PC-3 (cell line): Measurements from ENCODE around the gene PRR15. TPM values are rescaled to one million over a fixed set of nuclear protein-coding genes. Genes with fewer than 3 reads are reported as not detected.

Experiments
- ATAC-seq: fragments of 200-7000 bp; cut with Tn5 transposase; 2 replicates; pipeline ENCODE4 v1.9.1; 2020; ENCODE audit warnings: mild to moderate bottlenecking, moderate library complexity
- BruUV-seq: library from RNA; stranded (reverse); fragments of 400-500 nt; replicated peaks from 2 replicates; lab custom pipeline; 2021; lab: Mats Ljungman, UMichigan
- CTCF ChIA-PET: fragments of 300-600 bp; sonication (Branson Sonifier 250); formaldehyde crosslinking; loops from one replicate; lab custom pipeline; 2022; ENCODE audit warnings: antibody characterized with exemption; lab: Charles Lee
- POLR2A ChIA-PET: fragments of 300-600 bp; sonication (Branson Sonifier 250); formaldehyde crosslinking; loops from one replicate; lab custom pipeline; 2022; ENCODE audit warnings: antibody characterized with exemption; ENCODE audit not compliant: unreplicated experiment; lab: Charles Lee
- DNase-seq: peaks from one replicate; pipeline ENCODE4 v3.0.0-alpha.2; 2015
- H2AFZ ChIP-seq: fragments of 300-600 bp; sonication (generic); 2 replicates; pipeline ENCODE4 v1.6.0; 2016; ENCODE audit warnings: antibody characterized with exemption, low read length
- H3F3A ChIP-seq: fragments of 300-600 bp; sonication (generic); one replicate; pipeline ENCODE4 v1.6.0; 2017; ENCODE audit warnings: antibody characterized with exemption, low read length, control low read depth, mild to moderate bottlenecking; ENCODE audit not compliant: unreplicated experiment
- H3K27ac ChIP-seq: fragments of 300-600 bp; sonication (generic); 2 replicates; pipeline ENCODE4 v1.5.1; 2016; ENCODE audit warnings: mild to moderate bottlenecking, low read length
- H3K27me3 ChIP-seq: fragments of 300-600 bp; sonication (generic); 2 replicates; pipeline ENCODE4 v1.6.1; 2016; ENCODE audit warnings: low read length, mixed read lengths
- H3K36me3 ChIP-seq: fragments of 300-600 bp; sonication (generic); 2 replicates; pipeline ENCODE4 v1.6.1; 2016; ENCODE audit warnings: low read depth, mixed run types, low read length, mixed read lengths
- H3K4me1 ChIP-seq: fragments of 300-600 bp; sonication (generic); 2 replicates; pipeline ENCODE4 v1.5.1; 2016; ENCODE audit warnings: low read length; ENCODE audit not compliant: insufficient read depth
- H3K4me2 ChIP-seq: fragments of 300-600 bp; sonication (generic); 2 replicates; pipeline ENCODE4 v1.6.0; 2016; ENCODE audit warnings: low read length
- H3K4me3 ChIP-seq: fragments of 300-600 bp; sonication (generic); 2 replicates; pipeline ENCODE4 v1.5.1; 2016; ENCODE audit warnings: mild to moderate bottlenecking, low read length, mixed read lengths
- H3K79me2 ChIP-seq: fragments of 300-600 bp; sonication (generic); 2 replicates; pipeline ENCODE4 v1.6.1; 2017; ENCODE audit warnings: low read length, mixed read lengths
- H3K9ac ChIP-seq: fragments of 300-600 bp; sonication (generic); 2 replicates; pipeline ENCODE4 v1.6.0; 2016; ENCODE audit warnings: mild to moderate bottlenecking, low read length
- H3K9me2 ChIP-seq: fragments of 300-600 bp; sonication (generic); replicated peaks from 2 replicates; pipeline ENCODE4 v1.6.1; 2016; ENCODE audit warnings: mixed run types, low read length, mixed read lengths
- H3K9me3 ChIP-seq: fragments of 300-600 bp; sonication (generic); 2 replicates; pipeline ENCODE4 v1.6.1; 2016; ENCODE audit warnings: low read length, mixed read lengths
- H4K20me1 ChIP-seq: fragments of 300-600 bp; sonication (generic); 2 replicates; pipeline ENCODE4 v1.6.1; 2016; ENCODE audit warnings: low read length, mixed read lengths
- CTCF ChIP-seq: fragments of 300-600 bp; sonication (generic); conservative IDR thresholded peaks from 2 replicates; pipeline ENCODE4 v1.5.1; 2017; ENCODE audit warnings: antibody characterized with exemption, low read depth, mild to moderate bottlenecking, low read length
- EZH2 ChIP-seq: fragments of 300-600 bp; sonication (generic); IDR thresholded peaks from one replicate; pipeline ENCODE4 v1.6.1; 2017; ENCODE audit warnings: antibody characterized with exemption, mild to moderate bottlenecking, low read length; ENCODE audit not compliant: unreplicated experiment
- EZH2phosphoT487 ChIP-seq: fragments of 300-600 bp; sonication (generic); IDR thresholded peaks from 2 replicates; pipeline ENCODE4 v1.6.1; 2018; ENCODE audit warnings: mild to moderate bottlenecking, antibody characterized with exemption, low read length, borderline replicate concordance
- intact Hi-C: fragments of 100-400 bp; cut with micrococcal nuclease; formaldehyde crosslinking; loops from 2 replicates; pipeline ENCODE4 v1.9.0; 2023
- total RNA-seq: library from RNA; depleted of rRNA; stranded (reverse); fragments of >200 nt; gene quantifications from 2 replicates; pipeline ENCODE4 v1.2.3, GENCODE V29; 2014

The PRR15 gene
- total RNA-seq, 1 experiment from 2014 or later = 23.4 TPM

- DNase-seq (no peak), ATAC-seq (no peak)
- BruUV-seq = no TSS peak
- H3K4me1 ChIP-seq = peaks cover 3% of the 10 kb centered on the region
- H3K9me3 ChIP-seq = no peaks in the 10 kb centered on the region
- no peaks in the 10 kb centered on the region for H3F3A ChIP-seq
- ChIA-PET CTCF (no interaction called here), POLR2A (no interaction called here)
- no peak overlapping the region for H3K27ac ChIP-seq
- H3K9ac ChIP-seq = no peak overlapping the region
- no peak overlapping the region for H2AFZ ChIP-seq
- intact Hi-C loops = no loop called here
- H3K4me3 ChIP-seq = no peak overlapping the region
- H3K9me2 ChIP-seq = no peaks in the 10 kb centered on the region
- no peak for TF ChIP-seq CTCF
- TF ChIP-seq EZH2 = no peak
- TF ChIP-seq EZH2phosphoT487 = no peak
- H4K20me1 ChIP-seq = no peaks in the 10 kb centered on the region
- no peaks in the 10 kb centered on the region for H3K36me3 ChIP-seq
- no peak overlapping the region for H3K4me2 ChIP-seq
- no peaks in the 10 kb centered on the region for H3K27me3 ChIP-seq
- H3K79me2 ChIP-seq = no peaks in the 10 kb centered on the region
Observed at GRCh38 chr7:29574659-29575058, 11.0 kb downstream of the PRR15 start.

GRCh38 chr7:29587195-29587808, 23.7 kb downstream of the PRR15 start:
- H2AFZ ChIP-seq = no peak overlapping the region
- no peaks in the 10 kb centered on the region for H3K9me3 ChIP-seq
- H3K4me1 ChIP-seq = peaks cover under 1% of the 10 kb centered on the region; the same call in 1 of the 2 replicates
- no peak overlapping the region for H3K9ac ChIP-seq
- no peaks in the 10 kb centered on the region for H3K27me3 ChIP-seq
- no peak for TF ChIP-seq EZH2
- no peak for TF ChIP-seq EZH2phosphoT487
- no peak for TF ChIP-seq CTCF
- no peaks in the 10 kb centered on the region for H3K36me3 ChIP-seq
- no peak overlapping the region for H3K4me3 ChIP-seq
- no peaks in the 10 kb centered on the region for H4K20me1 ChIP-seq
- POLR2A ChIA-PET = no interaction called here
- no peaks in the 10 kb centered on the region for H3K9me2 ChIP-seq
- CTCF ChIA-PET = no interaction called here
- no peaks in the 10 kb centered on the region for H3K79me2 ChIP-seq
- no peaks in the 10 kb centered on the region for H3F3A ChIP-seq
- H3K4me2 ChIP-seq = no peak overlapping the region
- no TSS peak for BruUV-seq
- ATAC-seq = no peak
- intact Hi-C loops = no loop called here
- DNase-seq = no peak
- H3K27ac ChIP-seq = no peak overlapping the region

- ATAC-seq (no peak), DNase-seq (no peak)
- Histone ChIP-seq H3K4me3 (no peak overlapping the region), H3K9ac (no peak overlapping the region), H3K36me3 (no peaks in the 10 kb centered on the region), H3K4me1 (peaks cover 9% of the 10 kb centered on the region), H3K9me3 (no peaks in the 10 kb centered on the region), H4K20me1 (no peaks in the 10 kb centered on the region), H3F3A (no peaks in the 10 kb centered on the region), H3K27ac (no peak overlapping the region), H2AFZ (no peak overlapping the region), H3K4me2 (no peak overlapping the region), H3K27me3 (no peaks in the 10 kb centered on the region), H3K79me2 (no peaks in the 10 kb centered on the region), H3K9me2 (no peaks in the 10 kb centered on the region)
- CTCF ChIA-PET = interaction anchor here (1.1 kb wide), 1 partner anchor 14 kb away, joined by 4 read pairs; no protein-coding TSS in a partner anchor
- POLR2A ChIA-PET = no interaction called here
- BruUV-seq = no TSS peak
- TF ChIP-seq EZH2 = no peak
- TF ChIP-seq CTCF = no peak
- TF ChIP-seq EZH2phosphoT487 = no peak
- intact Hi-C loops = no loop called here
Observed at GRCh38 chr7:29588212-29588611, 24.6 kb downstream of the PRR15 start.
